Measurements from ENCODE around the gene SALL1.

DNA sequence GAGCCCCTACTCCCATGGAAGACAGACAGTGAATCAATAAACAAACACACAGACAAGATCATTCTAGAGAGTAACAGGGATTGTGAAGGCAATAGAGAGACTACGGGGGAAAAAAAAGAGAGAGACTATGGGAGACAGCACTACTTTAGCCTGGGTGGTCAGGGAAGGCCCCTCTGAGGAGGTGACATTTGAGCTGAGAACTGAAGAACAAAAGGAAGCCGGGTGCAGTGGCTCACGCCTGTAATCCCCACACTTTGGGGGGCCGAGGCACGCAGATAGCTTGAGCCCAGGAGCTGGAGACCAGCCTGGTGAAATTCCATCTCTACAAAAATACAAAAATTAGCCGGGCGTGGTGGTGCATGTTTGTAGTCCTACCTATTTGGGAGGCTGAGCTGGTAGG lies 29.2 kb downstream of the SALL1 start:
- TF ChIP-seq, protein P1, sequence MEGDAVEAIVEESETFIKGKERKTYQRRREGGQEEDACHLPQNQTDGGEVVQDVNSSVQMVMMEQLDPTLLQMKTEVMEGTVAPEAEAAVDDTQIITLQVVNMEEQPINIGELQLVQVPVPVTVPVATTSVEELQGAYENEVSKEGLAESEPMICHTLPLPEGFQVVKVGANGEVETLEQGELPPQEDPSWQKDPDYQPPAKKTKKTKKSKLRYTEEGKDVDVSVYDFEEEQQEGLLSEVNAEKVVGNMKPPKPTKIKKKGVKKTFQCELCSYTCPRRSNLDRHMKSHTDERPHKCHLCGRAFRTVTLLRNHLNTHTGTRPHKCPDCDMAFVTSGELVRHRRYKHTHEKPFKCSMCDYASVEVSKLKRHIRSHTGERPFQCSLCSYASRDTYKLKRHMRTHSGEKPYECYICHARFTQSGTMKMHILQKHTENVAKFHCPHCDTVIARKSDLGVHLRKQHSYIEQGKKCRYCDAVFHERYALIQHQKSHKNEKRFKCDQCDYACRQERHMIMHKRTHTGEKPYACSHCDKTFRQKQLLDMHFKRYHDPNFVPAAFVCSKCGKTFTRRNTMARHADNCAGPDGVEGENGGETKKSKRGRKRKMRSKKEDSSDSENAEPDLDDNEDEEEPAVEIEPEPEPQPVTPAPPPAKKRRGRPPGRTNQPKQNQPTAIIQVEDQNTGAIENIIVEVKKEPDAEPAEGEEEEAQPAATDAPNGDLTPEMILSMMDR (IDR thresholded peaks at IDR 0.05; ENCODE audit: low read depth, low read length) = no peak
- no peak for TF ChIP-seq EZH2phosphoT487 (IDR thresholded peaks at IDR 0.05; ENCODE audit: low read depth)

All from OCI-LY3 (cell line).